ENCODE results near the gene CNOT2.

- no peak for TF ChIP-seq POLR2A (IDR thresholded peaks at IDR 0.05; ENCODE audit: low read length)
- no peak for TF ChIP-seq GATA1 (IDR thresholded peaks at IDR 0.05; ENCODE audit: low read depth, low read length)
These were observed 84.3 kb downstream of the CNOT2 start for GRCh38 chr12:70327541-70327940.

All from erythroblast (primary cell).